Ovary (tissue), 9 donors: ENCODE results near the gene PLCB4. TPM values are rescaled to one million over a fixed set of nuclear protein-coding genes. Genes with fewer than 3 reads are reported as not detected.

Source experiments
- DNase-seq, 5 donors: peaks; one replicate each; pipeline ENCODE4 v3.0.0-alpha.2; 2019 to 2020
- H3K27ac ChIP-seq, 2 donors: fragments of 200-600 bp; one replicate each; pipeline versions ENCODE4 v1.5.1 to v1.8.0; 2019 to 2022
- H3K27me3 ChIP-seq: fragments of 200-600 bp; one replicate; pipeline ENCODE4 v1.8.0; 2022
- H3K36me3 ChIP-seq: fragments of 200-600 bp; sonication (generic); one replicate; pipeline ENCODE4 v1.5.1; 2019
- H3K4me1 ChIP-seq: one replicate; pipeline ENCODE4 v1.8.1; 2013; ENCODE audit warnings: mild to moderate bottlenecking, moderate library complexity; ENCODE audit not compliant: insufficient read depth
- H3K4me3 ChIP-seq: fragments of 200-600 bp; sonication (generic); one replicate; pipeline ENCODE4 v1.5.1; 2017
- H3K9me3 ChIP-seq, 2 donors: fragments of 200-600 bp in 1 of 2; sonication (generic) in 1 of 2; one replicate each; pipeline versions ENCODE4 v1.5.1 to v1.8.1; 2013 to 2019; ENCODE audit warnings: mild to moderate bottlenecking in 1 of 2, moderate library complexity in 1 of 2
- EP300 ChIP-seq: sonication (generic); formaldehyde crosslinking; IDR thresholded peaks from one replicate; pipeline ENCODE4 v1.6.1; 2017; ENCODE audit warnings: antibody characterized with exemption
- POLR2A ChIP-seq: fragments of 450-650 bp; IDR thresholded peaks from one replicate; pipeline ENCODE4 v1.6.1; 2017; ENCODE audit warnings: antibody characterized with exemption, mild to moderate bottlenecking, moderate library complexity
- WGBS, 3 donors: extraction: QIAGEN DNeasy Blood & Tissue Kit in 1 of 3; methylation state at CpG; one replicate each; pipeline versions ENCODE4 v1.1.5 to v1.1.7; 2013 to 2017; 5-methylcytosine and 5-hydroxymethylcytosine counted together
- intact Hi-C, 4 donors: fragments of 100-400 bp; cut with DNase I; formaldehyde crosslinking; loops; one replicate each; pipeline versions ENCODE4 v1.11.0 to v1.15.1; 2022 to 2023
- polyA plus RNA-seq, 2 donors: library from polyadenylated mRNA; stranded (reverse); fragments of 200-250 nt in 1 of 2; fragments of 350-450 nt in 1 of 2; fragmentation: Illumina TruSeq in 1 of 2; extraction: RNeasy Lipid Tissue Mini Kit (QIAGEN cat#74804) in 1 of 2; gene quantifications; one replicate each; pipeline ENCODE4 v1.2.3, GENCODE V29; 2013 to 2014
- total RNA-seq, 7 donors: library from RNA; depleted of rRNA in 2 of 7; stranded (reverse); fragments of >200 nt in 2 of 7; fragmentation: NEBNext Ultra II Directional in 3 of 7; extraction: Animal tissue kit (Norgen Biotek cat#: 25700) in 3 of 7; gene quantifications; one replicate each; pipeline versions ENCODE4 v1.1.0 to v1.2.4, GENCODE V29; 2016 to 2023
- TF ChIP-seq, protein P1 (sequence below), 3 donors: fragments of 450-650 bp in 2 of 3; fragments of 200-600 bp in 1 of 3; IDR thresholded peaks; one replicate each; pipeline versions ENCODE4 v1.5.1 to v1.8.0; 2016 to 2022; ENCODE audit warnings: antibody characterized with exemption in 3 of 3, mild to moderate bottlenecking in 1 of 3
- donor health status: DM: no; HTN: no; CAD: no; lungs with moderate emphysema.
- donor health status: DM: no; HTN: no; CAD: no.
- donor health status: Bipolar disorder and iron deficiency.
- donor health status: DM: yes; HTN: yes; CAD: no.
- donor health status: DM: no; HTN: no; CAD: no.
- donor health status: DM: yes; HTN: yes; CAD: no.

The PLCB4 gene
- total and polyA plus RNA-seq, 9 donors = 2.8 to 11.8 (median 5.6) TPM

- peaks cover 1% of the 10 kb centered on the region for H3K4me1 ChIP-seq
- no peaks in the 10 kb centered on the region for H3K9me3 ChIP-seq
- no peak overlapping the region for H3K27ac ChIP-seq
- intact Hi-C loops = no loop called here
- DNase-seq = no peak
- no peaks in the 10 kb centered on the region for H3K36me3 ChIP-seq
- no peak overlapping the region for H3K4me3 ChIP-seq
- TF ChIP-seq, protein P1, sequence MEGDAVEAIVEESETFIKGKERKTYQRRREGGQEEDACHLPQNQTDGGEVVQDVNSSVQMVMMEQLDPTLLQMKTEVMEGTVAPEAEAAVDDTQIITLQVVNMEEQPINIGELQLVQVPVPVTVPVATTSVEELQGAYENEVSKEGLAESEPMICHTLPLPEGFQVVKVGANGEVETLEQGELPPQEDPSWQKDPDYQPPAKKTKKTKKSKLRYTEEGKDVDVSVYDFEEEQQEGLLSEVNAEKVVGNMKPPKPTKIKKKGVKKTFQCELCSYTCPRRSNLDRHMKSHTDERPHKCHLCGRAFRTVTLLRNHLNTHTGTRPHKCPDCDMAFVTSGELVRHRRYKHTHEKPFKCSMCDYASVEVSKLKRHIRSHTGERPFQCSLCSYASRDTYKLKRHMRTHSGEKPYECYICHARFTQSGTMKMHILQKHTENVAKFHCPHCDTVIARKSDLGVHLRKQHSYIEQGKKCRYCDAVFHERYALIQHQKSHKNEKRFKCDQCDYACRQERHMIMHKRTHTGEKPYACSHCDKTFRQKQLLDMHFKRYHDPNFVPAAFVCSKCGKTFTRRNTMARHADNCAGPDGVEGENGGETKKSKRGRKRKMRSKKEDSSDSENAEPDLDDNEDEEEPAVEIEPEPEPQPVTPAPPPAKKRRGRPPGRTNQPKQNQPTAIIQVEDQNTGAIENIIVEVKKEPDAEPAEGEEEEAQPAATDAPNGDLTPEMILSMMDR (IDR thresholded peaks at IDR 0.05) = no peak
- TF ChIP-seq POLR2A (no peak), EP300 (no peak)
- no peaks in the 10 kb centered on the region for H3K27me3 ChIP-seq
- 64 to 89% (median 88%) methylated on average over 2 of the region's 2 CpGs for WGBS, 3 donors
Measured at GRCh38 chr20:9331707-9332435, 263.0 kb downstream of the PLCB4 start.

- Histone ChIP-seq H3K9me3 (no peaks in the 10 kb centered on the region), H3K36me3 (no peaks in the 10 kb centered on the region), H3K27me3 (no peaks in the 10 kb centered on the region), H3K27ac (no peak overlapping the region), H3K4me3 (no peak overlapping the region), H3K4me1 (peaks cover 1% of the 10 kb centered on the region)
- intact Hi-C loops = no loop called here
- no peak for DNase-seq
- TF ChIP-seq, protein P1 (IDR thresholded peaks at IDR 0.05) = no peak
- no peak for TF ChIP-seq EP300
- no peak for TF ChIP-seq POLR2A
- 34 to 49% (median 40%) methylated on average over 3 of the region's 3 CpGs for WGBS, 3 donors
Measured at GRCh38 chr20:9332791-9333479, 264.0 kb downstream of the PLCB4 start.

DNA sequence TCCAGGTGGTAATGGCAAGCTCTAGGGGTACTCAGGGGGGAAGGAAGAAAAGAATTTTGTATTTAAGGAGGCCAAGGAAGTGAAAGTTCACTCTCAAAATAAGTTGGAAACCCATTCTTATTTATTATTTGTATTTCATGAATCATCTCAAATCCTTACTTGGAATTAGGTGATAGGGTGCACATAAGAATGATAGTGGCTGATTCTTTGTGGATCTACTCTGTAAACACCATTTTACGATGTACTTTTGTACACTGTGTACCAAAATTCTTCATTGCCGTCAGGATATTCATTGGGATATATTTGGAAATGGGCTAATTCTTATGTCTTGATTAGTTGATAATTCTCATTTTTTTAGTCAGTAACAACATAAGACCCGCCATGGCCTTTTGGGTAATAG, 266.0 kb downstream of the PLCB4 start:
- Histone ChIP-seq H3K27me3 (no peaks in the 10 kb centered on the region), H3K4me3 (no peak overlapping the region), H3K36me3 (no peaks in the 10 kb centered on the region), H3K27ac (no peak overlapping the region), H3K4me1 (peaks cover 1% of the 10 kb centered on the region), H3K9me3 (no peaks in the 10 kb centered on the region)
- intact Hi-C loops = no loop called here
- 86 to 96% (median 94%) methylated on average over 3 of the region's 3 CpGs for WGBS, 3 donors
- TF ChIP-seq EP300 (no peak), POLR2A (no peak)
- TF ChIP-seq, protein P1 (IDR thresholded peaks at IDR 0.05) = no peak
- DNase-seq = no peak

DNA sequence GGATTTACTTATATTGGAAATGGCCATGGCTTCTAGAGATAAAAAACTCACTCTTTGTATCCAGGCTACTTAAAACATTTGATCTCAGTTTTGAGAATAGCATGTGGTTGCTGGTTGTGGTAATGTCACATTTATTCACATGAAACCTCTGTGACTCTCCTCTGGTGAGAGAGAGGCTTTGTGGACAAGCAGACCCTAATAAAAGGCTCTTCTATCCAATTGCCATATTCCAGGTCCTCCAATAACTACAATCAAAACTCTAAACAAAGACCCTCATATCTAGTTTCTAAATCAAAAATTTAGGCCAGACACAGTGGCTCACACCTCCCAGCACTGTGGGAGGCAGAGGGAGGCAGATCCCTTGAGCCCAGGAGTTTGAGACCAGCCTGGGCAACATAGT, 269.2 kb downstream of the PLCB4 start:
- H3K27ac ChIP-seq = no peak overlapping the region
- H3K27me3 ChIP-seq = no peaks in the 10 kb centered on the region
- TF ChIP-seq, protein P1 (IDR thresholded peaks at IDR 0.05) = no peak
- TF ChIP-seq EP300 = no peak
- no peak for TF ChIP-seq POLR2A
- no peaks in the 10 kb centered on the region for H3K9me3 ChIP-seq
- DNase-seq = no peak
- H3K36me3 ChIP-seq = no peaks in the 10 kb centered on the region
- intact Hi-C loops = no loop called here
- H3K4me3 ChIP-seq = no peak overlapping the region
- H3K4me1 ChIP-seq = no peaks in the 10 kb centered on the region
